ENCODE results near the gene GNRH2. TPM values are rescaled to one million over a fixed set of nuclear protein-coding genes. Genes with fewer than 3 reads are reported as not detected.
A peak's percentile ranks its signal among the peaks of the same experiment; 100 is the strongest.

GNRH2 gene
- total RNA-seq, 2 donors from 2014 or later, result not detected

GRCh38 chr20:3041854-3042409 is 1.5 kb upstream of the GNRH2 start:
- no peaks in the 10 kb centered on the region for H3K27me3 ChIP-seq
- DNase-seq, result no peak
- H3K27ac ChIP-seq, result no peak overlapping the region
- intact Hi-C loops (cut with DNase I), result no loop called here
- H3K9ac ChIP-seq (ENCODE audit: low read depth in 2 of 2, low read length in 2 of 2), result no peak overlapping the region
- H3K9me3 ChIP-seq, result no peaks in the 10 kb centered on the region
- no peak for TF ChIP-seq CTCF (IDR thresholded peaks at IDR 0.05)
- peaks cover 5% of the 10 kb centered on the region for H3K36me3 ChIP-seq
- no peak overlapping the region for H3K4me3 ChIP-seq
- H3K4me1 ChIP-seq, result peaks cover 3% of the 10 kb centered on the region

- H3K4me1 ChIP-seq, result peaks cover 6% of the 10 kb centered on the region
- intact Hi-C loops (cut with DNase I), result no loop called here
- H3K9ac ChIP-seq (ENCODE audit: low read depth in 2 of 2, low read length in 2 of 2), result no peak overlapping the region
- no peak for TF ChIP-seq CTCF (IDR thresholded peaks at IDR 0.05)
- no peak for DNase-seq
- H3K27me3 ChIP-seq, result no peaks in the 10 kb centered on the region
- H3K9me3 ChIP-seq, result no peaks in the 10 kb centered on the region
- no peak overlapping the region for H3K4me3 ChIP-seq
- no peaks in the 10 kb centered on the region for H3K36me3 ChIP-seq
- H3K27ac ChIP-seq, result no peak overlapping the region
Measured at GRCh38 chr20:3042625-3043024, 797 bp upstream of the GNRH2 start.

- H3K9ac ChIP-seq (ENCODE audit: low read depth in 2 of 2, low read length in 2 of 2), result no peak overlapping the region
- no peaks in the 10 kb centered on the region for H3K9me3 ChIP-seq
- H3K27ac ChIP-seq, result no peak overlapping the region
- peaks cover 10% of the 10 kb centered on the region for H3K36me3 ChIP-seq
- no peak for TF ChIP-seq CTCF (IDR thresholded peaks at IDR 0.05)
- no peak overlapping the region for H3K4me3 ChIP-seq
- DNase-seq, result no peak
- H3K27me3 ChIP-seq, result no peaks in the 10 kb centered on the region
- intact Hi-C loops (cut with DNase I), result no loop called here
- H3K4me1 ChIP-seq, result peaks cover 6% of the 10 kb centered on the region
Measured at GRCh38 chr20:3044336-3044965, 1.0 kb downstream of the GNRH2 start.

GRCh38 chr20:3045042-3045815 is 1.8 kb downstream of the GNRH2 start:
- Histone ChIP-seq H3K4me1 (peaks cover 6% of the 10 kb centered on the region), H3K36me3 (peaks cover 10% of the 10 kb centered on the region), H3K27me3 (no peaks in the 10 kb centered on the region), H3K27ac (peak overlapping the region; percentile 87), H3K4me3 (peak overlapping the region; percentile 94), H3K9me3 (no peaks in the 10 kb centered on the region), H3K9ac (ENCODE audit: low read depth in 2 of 2, low read length in 2 of 2) (peak overlapping the region; percentile 76 to 83)
- peak; percentile 89 for DNase-seq
- no peak for TF ChIP-seq CTCF (IDR thresholded peaks at IDR 0.05)
- intact Hi-C loops (cut with DNase I), result no loop called here

- Histone ChIP-seq H3K27me3 (no peaks in the 10 kb centered on the region), H3K4me3 (peak within 1 kb of the TSS; percentile 94), H3K36me3 (peaks cover 10% of the 10 kb centered on the region), H3K9me3 (no peaks in the 10 kb centered on the region), H3K9ac (ENCODE audit: low read depth in 2 of 2, low read length in 2 of 2) (peak within 1 kb of the TSS; percentile 76 to 83), H3K4me1 (peaks cover 6% of the 10 kb centered on the region), H3K27ac (peak within 1 kb of the TSS; percentile 87)
- no peak for TF ChIP-seq CTCF (IDR thresholded peaks at IDR 0.05)
- peak; percentile 92 for DNase-seq
- intact Hi-C loops (cut with DNase I), result no loop called here
Measured at GRCh38 chr20:3045816-3046676, 2.6 kb downstream of the GNRH2 start, which contains the start of gene MRPS26. TSS of gene MRPS26 (plus strand) at chr20:3046052. CDS start at chr20:3046069, 17 bp downstream.

All from colonic mucosa (tissue), 4 donors.